Common myeloid progenitor, CD34-positive (primary cell): ENCODE data around the gene IFT172.

Source experiments
- CTCF ChIA-PET: fragments of 350-600 bp; sonication (Branson Sonifier 250); formaldehyde crosslinking; loops from one replicate; lab custom pipeline; 2021; ENCODE audit warnings: antibody characterized with exemption; lab: Charles Lee
- POLR2A ChIA-PET: fragments of 350-600 bp; sonication (Branson Sonifier 250); formaldehyde crosslinking; loops from one replicate; lab custom pipeline; 2021; ENCODE audit warnings: antibody characterized with exemption; lab: Charles Lee
- DNase-seq, 3 donors: peaks; one replicate each; pipeline versions ENCODE4 v3.0.0 to v3.0.0-alpha.2; 2013
- H3K27ac ChIP-seq, 2 experiments: 1 replicate in 1 of 2; 2 replicates in 1 of 2; pipeline ENCODE4 v1.7.0; 2013; ENCODE audit warnings: inconsistent platforms in 2 of 2, low read length in 2 of 2, mild to moderate bottlenecking in 2 of 2, low read depth in 1 of 2, moderate library complexity in 1 of 2; ENCODE audit not compliant: severe bottlenecking in 2 of 2, insufficient read depth in 1 of 2, poor library complexity in 1 of 2
- H3K27me3 ChIP-seq, 5 experiments: replicated peaks in 2 of 5; 1 replicate in 3 of 5; 2 replicates in 2 of 5; pipeline versions ENCODE4 v1.6.1 to v1.7.0; 2013; ENCODE audit warnings: low read length in 4 of 5, mild to moderate bottlenecking in 2 of 5, moderate library complexity in 2 of 5, inconsistent platforms in 1 of 5; ENCODE audit not compliant: insufficient read depth in 5 of 5, control insufficient read depth in 4 of 5
- H3K36me3 ChIP-seq, 4 experiments: 1 replicate in 2 of 4; 2 replicates in 2 of 4; pipeline versions ENCODE4 v1.6.1 to v1.7.0; 2013; ENCODE audit warnings: low read length in 3 of 4, control low read depth in 1 of 4, mild to moderate bottlenecking in 1 of 4; ENCODE audit not compliant: control insufficient read depth in 4 of 4, insufficient read depth in 4 of 4
- H3K4me1 ChIP-seq, 4 experiments: 1 replicate in 3 of 4; 2 replicates in 1 of 4; pipeline versions ENCODE4 v1.6.1 to v1.7.1; 2013; ENCODE audit warnings: low read length in 3 of 4, mild to moderate bottlenecking in 3 of 4, control low read depth in 1 of 4, inconsistent platforms in 1 of 4, moderate library complexity in 1 of 4; ENCODE audit not compliant: control insufficient read depth in 4 of 4, insufficient read depth in 4 of 4; ENCODE audit errors: control extremely low read depth in 1 of 4
- H3K4me3 ChIP-seq, 7 experiments: 1 replicate in 4 of 7; 2 replicates in 3 of 7; pipeline versions ENCODE4 v1.5.1 to v1.7.0; 2013; ENCODE audit warnings: mild to moderate bottlenecking in 7 of 7, low read length in 6 of 7, moderate library complexity in 6 of 7, inconsistent platforms in 2 of 7, low read depth in 2 of 7, control low read depth in 1 of 7; ENCODE audit not compliant: insufficient read depth in 4 of 7, control insufficient read depth in 1 of 7; ENCODE audit errors: extremely low read depth in 1 of 7
- H3K9me3 ChIP-seq, 5 experiments: 1 replicate in 4 of 5; 2 replicates in 1 of 5; pipeline versions ENCODE4 v1.6.1 to v1.7.1; 2013; ENCODE audit warnings: low read length in 4 of 5, mild to moderate bottlenecking in 2 of 5, inconsistent platforms in 1 of 5, low read depth in 1 of 5, moderate library complexity in 1 of 5; ENCODE audit not compliant: control insufficient read depth in 4 of 5, insufficient read depth in 2 of 5; ENCODE audit errors: control extremely low read depth in 1 of 5
- WGBS: methylation state at CpG from one replicate; pipeline ENCODE4 v1.1.5; 2013; ENCODE audit not compliant: insufficient coverage; 5-methylcytosine and 5-hydroxymethylcytosine counted together

Gene IFT172

GRCh38 chr2:27461118-27461517 is 28.4 kb downstream of the IFT172 start:
- 9% methylated on average over 5 of the region's 8 CpGs for WGBS
- ChIA-PET CTCF (interaction anchor here (1.1 to 1.4 kb wide), 3 partner anchors 11 to 162 kb away, joined by 3 read pairs; no protein-coding TSS in a partner anchor), POLR2A (interaction anchor here (0.6 kb wide), 1 partner anchor 90 kb away, joined by 3 read pairs; no protein-coding TSS in a partner anchor)

GRCh38 chr2:27453968-27454367 is 35.6 kb downstream of the IFT172 start:
- CTCF ChIA-PET: no interaction called here
- no peak overlapping the region for H3K4me3 ChIP-seq
- no peaks in the 10 kb centered on the region for H3K9me3 ChIP-seq
- POLR2A ChIA-PET: no interaction called here
- H3K27ac ChIP-seq: no peak overlapping the region
- no peaks in the 10 kb centered on the region for H3K27me3 ChIP-seq
- no peaks in the 10 kb centered on the region for H3K4me1 ChIP-seq
- WGBS: 100% methylated on average over 7 of the region's 7 CpGs
- no peak for DNase-seq
- peaks cover 23 to 78% (median 46%) of the 10 kb centered on the region in 4 experiments for H3K36me3 ChIP-seq

More at GRCh38 chr2:27461118-27461517, 28.4 kb downstream of the IFT172 start:
- peaks cover 0 to 13% (median 6%) of the 10 kb centered on the region in 4 experiments for H3K4me1 ChIP-seq
- peak overlapping the region in 1 of 2 experiments; percentile 58 for H3K27ac ChIP-seq
- H3K36me3 ChIP-seq: peaks cover 7 to 46% (median 39%) of the 10 kb centered on the region in 4 experiments
- H3K9me3 ChIP-seq: no peaks in the 10 kb centered on the region
- peak; percentile 72 to 82 (median 75) for DNase-seq
- peak overlapping the region in 4 of 7 experiments; percentile 10 to 66 (median 30) for H3K4me3 ChIP-seq
- H3K27me3 ChIP-seq: no peaks in the 10 kb centered on the region

DNA sequence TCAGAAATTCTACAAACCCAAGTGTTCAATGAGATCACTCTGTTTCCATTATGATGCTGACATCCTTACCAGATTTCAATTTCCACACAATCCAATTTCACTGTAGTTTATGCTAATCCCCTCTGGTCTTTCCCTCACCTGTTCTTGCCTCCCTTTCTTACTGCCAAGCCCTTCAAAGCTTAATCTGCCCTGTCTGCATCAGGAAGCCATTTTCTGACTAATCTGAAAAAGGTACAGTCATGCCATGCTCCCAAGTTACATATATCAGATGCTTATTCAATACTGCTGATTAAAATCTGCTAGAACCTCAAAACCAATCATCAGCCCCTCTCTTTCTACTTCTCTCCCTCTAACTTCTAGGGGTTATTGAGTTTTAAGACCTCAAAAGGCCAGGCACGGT is 38.4 kb downstream of the IFT172 start:
- Histone ChIP-seq H3K27me3 (no peaks in the 10 kb centered on the region), H3K27ac (no peak overlapping the region), H3K4me1 (no peaks in the 10 kb centered on the region), H3K9me3 (no peaks in the 10 kb centered on the region), H3K4me3 (no peak overlapping the region), H3K36me3 (peaks cover 29 to 69% (median 43%) of the 10 kb centered on the region in 4 experiments)
- WGBS: 100% methylated on average over 1 of the region's 1 CpG
- no peak for DNase-seq
- ChIA-PET CTCF (interaction anchor here (1.2 kb wide), 1 partner anchor 168 kb away, joined by 3 read pairs; no protein-coding TSS in a partner anchor), POLR2A (no interaction called here)

GRCh38 chr2:27448381-27448780 is 41.2 kb downstream of the IFT172 start:
- Histone ChIP-seq H3K4me1 (no peaks in the 10 kb centered on the region), H3K36me3 (peaks cover 24 to 64% (median 44%) of the 10 kb centered on the region in 4 experiments), H3K27me3 (no peaks in the 10 kb centered on the region), H3K9me3 (no peaks in the 10 kb centered on the region), H3K4me3 (no peak overlapping the region), H3K27ac (no peak overlapping the region)
- ChIA-PET CTCF (interaction anchor here (0.7 to 1.7 kb wide), 3 partner anchors 10 to 235 kb away, joined by 3 to 4 read pairs (median 3); no protein-coding TSS in a partner anchor), POLR2A (no interaction called here)
- DNase-seq: no peak
- WGBS: 94% methylated on average over 2 of the region's 3 CpGs

GRCh38 chr2:27446057-27446456 is 43.5 kb downstream of the IFT172 start:
- Histone ChIP-seq H3K36me3 (peaks cover 19 to 66% (median 53%) of the 10 kb centered on the region in 4 experiments), H3K4me1 (peaks cover 0 to 9% (median 3%) of the 10 kb centered on the region in 4 experiments), H3K4me3 (no peak overlapping the region), H3K9me3 (no peaks in the 10 kb centered on the region), H3K27me3 (no peaks in the 10 kb centered on the region), H3K27ac (no peak overlapping the region)
- CTCF ChIA-PET: no interaction called here
- 95% methylated on average over 3 of the region's 3 CpGs for WGBS
- DNase-seq: no peak
- POLR2A ChIA-PET: no interaction called here

GRCh38 chr2:27445615-27446014 is 43.9 kb downstream of the IFT172 start:
- Histone ChIP-seq H3K36me3 (peaks cover 21 to 70% (median 57%) of the 10 kb centered on the region in 4 experiments), H3K27ac (no peak overlapping the region), H3K4me3 (no peak overlapping the region), H3K4me1 (peaks cover 0 to 9% (median 3%) of the 10 kb centered on the region in 4 experiments), H3K27me3 (no peaks in the 10 kb centered on the region), H3K9me3 (no peaks in the 10 kb centered on the region)
- CTCF ChIA-PET: no interaction called here
- WGBS: 98% methylated on average over 8 of the region's 8 CpGs
- POLR2A ChIA-PET: no interaction called here
- DNase-seq: no peak

- no peak for DNase-seq
- Histone ChIP-seq H3K36me3 (peaks cover 22 to 73% (median 59%) of the 10 kb centered on the region in 4 experiments), H3K27me3 (no peaks in the 10 kb centered on the region), H3K27ac (no peak overlapping the region), H3K9me3 (no peaks in the 10 kb centered on the region), H3K4me1 (peaks cover 0 to 9% (median 3%) of the 10 kb centered on the region in 4 experiments), H3K4me3 (no peak overlapping the region)
- ChIA-PET POLR2A (no interaction called here), CTCF (no interaction called here)
- WGBS: 90% methylated on average over 2 of the region's 8 CpGs
Measured at GRCh38 chr2:27445155-27445554, 44.4 kb downstream of the IFT172 start.
